Measurements from ENCODE around the gene AATK. TPM values are rescaled to one million over a fixed set of nuclear protein-coding genes. Genes with fewer than 3 reads are reported as not detected.
A peak's percentile ranks its signal among the peaks of the same experiment; 100 is the strongest.

The AATK gene
- total and polyA plus RNA-seq, 2 of the 13 experiments (the other 11 are each of a cell fraction or from before 2014, with no cell fraction given) = 2.9 to 8.4 TPM

DNA sequence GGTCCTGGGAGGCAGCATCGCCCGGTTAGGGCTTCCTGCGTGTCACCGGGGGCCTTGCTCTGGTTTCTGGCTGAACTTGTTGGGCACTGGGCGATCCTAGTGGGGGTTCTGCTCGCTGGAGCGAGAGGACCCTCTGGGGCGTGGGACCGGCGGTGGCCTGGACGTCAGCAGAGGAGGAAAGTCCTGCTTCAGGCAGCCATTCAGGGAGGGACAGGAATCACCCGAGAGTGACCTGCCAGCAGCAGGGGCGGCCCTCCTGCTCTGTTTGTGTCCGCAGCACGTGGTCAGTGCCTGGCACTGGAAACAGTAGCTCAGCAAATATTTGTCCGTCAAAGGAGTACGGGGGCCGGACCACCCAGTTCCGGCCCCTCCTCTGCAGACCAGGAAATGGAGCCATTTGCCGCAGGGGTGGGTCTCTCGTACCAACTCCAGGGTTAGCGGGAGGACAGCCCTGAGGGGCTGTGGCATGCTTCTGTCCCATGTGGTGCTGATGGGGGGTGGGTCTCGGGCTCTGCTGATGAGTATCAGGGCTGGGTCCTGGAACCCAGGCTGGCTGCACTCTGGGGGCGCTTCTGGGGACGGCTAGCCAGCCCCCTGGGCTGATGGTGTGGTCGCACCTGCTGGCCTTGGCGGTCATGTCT lies 82.8 kb downstream of the AATK start (continued):
- TF ChIP-seq TCF12 (IDR thresholded peaks at IDR 0.05) (no peak), TCF12 (CRISPR knock-in tag; IDR thresholded peaks at IDR 0.05) (peak; percentile 93; the same call in 1 of the 2 replicates), SAP130 (CRISPR knock-in tag; IDR thresholded peaks at IDR 0.05; ENCODE audit: low read depth) (peak; percentile 99), PCBP1 (IDR thresholded peaks at IDR 0.05; ENCODE audit: borderline replicate concordance, low read depth, low read length) (peak; percentile 74; the same call in 1 of the 2 replicates), ZNF451 (CRISPR knock-in tag; IDR thresholded peaks at IDR 0.05) (peak; percentile 94), GATAD1 (CRISPR knock-in tag; IDR thresholded peaks at IDR 0.05) (peak; percentile 80), ZFY (CRISPR knock-in tag; IDR thresholded peaks at IDR 0.05) (peak; percentile 87), ZNF569 (CRISPR knock-in tag; IDR thresholded peaks at IDR 0.05; ENCODE audit: borderline replicate concordance) (peak; percentile 91; the same call in 1 of the 2 replicates), TBP (CRISPR knock-in tag; IDR thresholded peaks at IDR 0.05) (0 out of 2 replicates have a peak, but pooled peaks have one; percentile 19), IKZF1 (IDR thresholded peaks at IDR 0.05) (no peak), NFYB (CRISPR knock-in tag; IDR thresholded peaks at IDR 0.05) (0 out of 2 replicates have a peak, but pooled peaks have one; percentile 47), MIER3 (CRISPR knock-in tag; IDR thresholded peaks at IDR 0.05; ENCODE audit: borderline replicate concordance) (peak; percentile 85; the same call in 1 of the 2 replicates), ZNF296 (CRISPR knock-in tag; conservative IDR thresholded peaks at IDR 0.05) (peak; percentile 77; the same call in 1 of the 2 replicates), PHF8 (CRISPR knock-in tag; IDR thresholded peaks at IDR 0.05) (peak; percentile 50; the same call in 1 of the 2 replicates), ZSCAN9 (CRISPR knock-in tag; IDR thresholded peaks at IDR 0.05; ENCODE audit: borderline replicate concordance) (peak; percentile 97), POLR2G (IDR thresholded peaks at IDR 0.05; ENCODE audit: low read depth, low read length) (peak; percentile 62), ZNF543 (CRISPR knock-in tag; IDR thresholded peaks at IDR 0.05) (peak; percentile 86), ZBTB7A (CRISPR knock-in tag; IDR thresholded peaks at IDR 0.05) (peak; percentile 93; the same call in 1 of the 2 replicates), ZNF562 (CRISPR knock-in tag; IDR thresholded peaks at IDR 0.05; ENCODE audit: borderline replicate concordance) (no peak), FOXA1 (IDR thresholded peaks at IDR 0.05) (no peak), FOXA1 (CRISPR knock-in tag; IDR thresholded peaks at IDR 0.05) (peak; percentile 88)
- TF ChIP-seq, protein P1, sequence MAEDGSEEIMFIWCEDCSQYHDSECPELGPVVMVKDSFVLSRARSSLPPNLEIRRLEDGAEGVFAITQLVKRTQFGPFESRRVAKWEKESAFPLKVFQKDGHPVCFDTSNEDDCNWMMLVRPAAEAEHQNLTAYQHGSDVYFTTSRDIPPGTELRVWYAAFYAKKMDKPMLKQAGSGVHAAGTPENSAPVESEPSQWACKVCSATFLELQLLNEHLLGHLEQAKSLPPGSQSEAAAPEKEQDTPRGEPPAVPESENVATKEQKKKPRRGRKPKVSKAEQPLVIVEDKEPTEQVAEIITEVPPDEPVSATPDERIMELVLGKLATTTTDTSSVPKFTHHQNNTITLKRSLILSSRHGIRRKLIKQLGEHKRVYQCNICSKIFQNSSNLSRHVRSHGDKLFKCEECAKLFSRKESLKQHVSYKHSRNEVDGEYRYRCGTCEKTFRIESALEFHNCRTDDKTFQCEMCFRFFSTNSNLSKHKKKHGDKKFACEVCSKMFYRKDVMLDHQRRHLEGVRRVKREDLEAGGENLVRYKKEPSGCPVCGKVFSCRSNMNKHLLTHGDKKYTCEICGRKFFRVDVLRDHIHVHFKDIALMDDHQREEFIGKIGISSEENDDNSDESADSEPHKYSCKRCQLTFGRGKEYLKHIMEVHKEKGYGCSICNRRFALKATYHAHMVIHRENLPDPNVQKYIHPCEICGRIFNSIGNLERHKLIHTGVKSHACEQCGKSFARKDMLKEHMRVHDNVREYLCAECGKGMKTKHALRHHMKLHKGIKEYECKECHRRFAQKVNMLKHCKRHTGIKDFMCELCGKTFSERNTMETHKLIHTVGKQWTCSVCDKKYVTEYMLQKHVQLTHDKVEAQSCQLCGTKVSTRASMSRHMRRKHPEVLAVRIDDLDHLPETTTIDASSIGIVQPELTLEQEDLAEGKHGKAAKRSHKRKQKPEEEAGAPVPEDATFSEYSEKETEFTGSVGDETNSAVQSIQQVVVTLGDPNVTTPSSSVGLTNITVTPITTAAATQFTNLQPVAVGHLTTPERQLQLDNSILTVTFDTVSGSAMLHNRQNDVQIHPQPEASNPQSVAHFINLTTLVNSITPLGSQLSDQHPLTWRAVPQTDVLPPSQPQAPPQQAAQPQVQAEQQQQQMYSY (CRISPR knock-in tag; IDR thresholded peaks at IDR 0.05) = 0 out of 2 replicates have a peak, but pooled peaks have one; percentile 72
- TF ChIP-seq, protein P2, sequence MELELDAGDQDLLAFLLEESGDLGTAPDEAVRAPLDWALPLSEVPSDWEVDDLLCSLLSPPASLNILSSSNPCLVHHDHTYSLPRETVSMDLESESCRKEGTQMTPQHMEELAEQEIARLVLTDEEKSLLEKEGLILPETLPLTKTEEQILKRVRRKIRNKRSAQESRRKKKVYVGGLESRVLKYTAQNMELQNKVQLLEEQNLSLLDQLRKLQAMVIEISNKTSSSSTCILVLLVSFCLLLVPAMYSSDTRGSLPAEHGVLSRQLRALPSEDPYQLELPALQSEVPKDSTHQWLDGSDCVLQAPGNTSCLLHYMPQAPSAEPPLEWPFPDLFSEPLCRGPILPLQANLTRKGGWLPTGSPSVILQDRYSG (CRISPR knock-in tag; IDR thresholded peaks at IDR 0.05) = peak; percentile 96
- TF ChIP-seq, protein P3, sequence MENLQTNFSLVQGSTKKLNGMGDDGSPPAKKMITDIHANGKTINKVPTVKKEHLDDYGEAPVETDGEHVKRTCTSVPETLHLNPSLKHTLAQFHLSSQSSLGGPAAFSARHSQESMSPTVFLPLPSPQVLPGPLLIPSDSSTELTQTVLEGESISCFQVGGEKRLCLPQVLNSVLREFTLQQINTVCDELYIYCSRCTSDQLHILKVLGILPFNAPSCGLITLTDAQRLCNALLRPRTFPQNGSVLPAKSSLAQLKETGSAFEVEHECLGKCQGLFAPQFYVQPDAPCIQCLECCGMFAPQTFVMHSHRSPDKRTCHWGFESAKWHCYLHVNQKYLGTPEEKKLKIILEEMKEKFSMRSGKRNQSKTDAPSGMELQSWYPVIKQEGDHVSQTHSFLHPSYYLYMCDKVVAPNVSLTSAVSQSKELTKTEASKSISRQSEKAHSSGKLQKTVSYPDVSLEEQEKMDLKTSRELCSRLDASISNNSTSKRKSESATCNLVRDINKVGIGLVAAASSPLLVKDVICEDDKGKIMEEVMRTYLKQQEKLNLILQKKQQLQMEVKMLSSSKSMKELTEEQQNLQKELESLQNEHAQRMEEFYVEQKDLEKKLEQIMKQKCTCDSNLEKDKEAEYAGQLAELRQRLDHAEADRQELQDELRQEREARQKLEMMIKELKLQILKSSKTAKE (CRISPR knock-in tag; IDR thresholded peaks at IDR 0.05; ENCODE audit: borderline replicate concordance) = peak; percentile 71
- TF ChIP-seq, protein P4, sequence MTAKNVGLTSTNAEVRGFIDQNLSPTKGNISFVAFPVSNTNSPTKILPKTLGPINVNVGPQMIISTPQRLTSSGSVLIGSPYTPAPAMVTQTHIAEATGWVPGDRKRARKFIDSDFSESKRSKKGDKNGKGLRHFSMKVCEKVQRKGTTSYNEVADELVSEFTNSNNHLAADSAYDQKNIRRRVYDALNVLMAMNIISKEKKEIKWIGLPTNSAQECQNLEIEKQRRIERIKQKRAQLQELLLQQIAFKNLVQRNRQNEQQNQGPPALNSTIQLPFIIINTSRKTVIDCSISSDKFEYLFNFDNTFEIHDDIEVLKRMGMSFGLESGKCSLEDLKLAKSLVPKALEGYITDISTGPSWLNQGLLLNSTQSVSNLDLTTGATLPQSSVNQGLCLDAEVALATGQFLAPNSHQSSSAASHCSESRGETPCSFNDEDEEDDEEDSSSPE (CRISPR knock-in tag; IDR thresholded peaks at IDR 0.05) = peak; percentile 90

Measured in HepG2 (cell line).